Measurements from ENCODE around the gene PIK3CD.

- TF ChIP-seq CTCF (conservative IDR thresholded peaks at IDR 0.05) (no peak), EZH2 (IDR thresholded peaks at IDR 0.05; ENCODE audit: low read depth) (no peak)
Observed at GRCh38 chr1:9731561-9731960, 80.0 kb downstream of the PIK3CD start.

All from PC-9 (cell line).